Right ventricle myocardium superior (tissue), 1 donor: ENCODE results near the gene NOP9. TPM values are rescaled to one million over a fixed set of nuclear protein-coding genes. Genes with fewer than 3 reads are reported as not detected.

Experiments
- total RNA-seq: library from RNA; stranded (reverse); fragmentation: NEBNext Ultra II Directional; extraction: Animal tissue kit (Norgen Biotek cat#: 25700); gene quantifications from one replicate; pipeline ENCODE4 v1.2.1, GENCODE V29; 2021
- donor health status: DM: no; HTN: yes; CAD: no; lungs with severe emphysema.

NOP9 gene
- total RNA-seq, 1 donor from 2014 or later: 23.4 TPM

Other genes starting within 250 kb of the NOP9 start
- 0.08 TPM for gene CARMIL3, start 247.8 kb upstream of the NOP9 start, total RNA-seq
- gene CPNE6, start 228.3 kb upstream of the NOP9 start, total RNA-seq: not detected
- 2.7 TPM for gene PCK2, start 205.5 kb upstream of the NOP9 start, total RNA-seq
- gene DCAF11, start 185.1 kb upstream of the NOP9 start, total RNA-seq: 81.7 TPM
- gene NRL, start 184.9 kb upstream of the NOP9 start, total RNA-seq: 0.75 TPM
- gene FITM1, start 169.2 kb upstream of the NOP9 start, total RNA-seq: 126 TPM
- gene PSME1, start 163.7 kb upstream of the NOP9 start, total RNA-seq: 129 TPM
- 14.4 TPM for gene EMC9, start 158.3 kb upstream of the NOP9 start, total RNA-seq
- gene PSME2, start 153.2 kb upstream of the NOP9 start, total RNA-seq: 88.8 TPM
- 29.5 TPM for gene RNF31, start 152.4 kb upstream of the NOP9 start, total RNA-seq
- 24.0 TPM for gene IRF9, start 138.6 kb upstream of the NOP9 start, total RNA-seq
- 1.7 TPM for gene REC8, start 127.8 kb upstream of the NOP9 start, total RNA-seq
- 10.5 TPM for gene IPO4, start 111.0 kb upstream of the NOP9 start, total RNA-seq
- 19.2 TPM for gene TM9SF1, start 104.4 kb upstream of the NOP9 start, total RNA-seq
- gene TSSK4, start 94.2 kb upstream of the NOP9 start, total RNA-seq: not detected
- 26.6 TPM for gene CHMP4A, start 86.4 kb upstream of the NOP9 start, total RNA-seq
- 18.9 TPM for gene MDP1, start 83.8 kb upstream of the NOP9 start, total RNA-seq
- gene NEDD8, start 67.5 kb upstream of the NOP9 start, total RNA-seq: 212 TPM
- 26.2 TPM for gene GMPR2, start 66.9 kb upstream of the NOP9 start, total RNA-seq
- 28.7 TPM for gene TINF2, start 57.2 kb upstream of the NOP9 start, total RNA-seq
- gene TGM1, start 36.7 kb upstream of the NOP9 start, total RNA-seq: 1.1 TPM
- 20.3 TPM for gene RABGGTA, start 28.3 kb upstream of the NOP9 start, total RNA-seq
- gene DHRS1, start 70 bp upstream of the NOP9 start, total RNA-seq: 5.2 TPM
- gene CIDEB, start 8.1 kb downstream of the NOP9 start, total RNA-seq: 2.9 TPM
- gene LTB4R2, start 10.3 kb downstream of the NOP9 start, total RNA-seq: 0.65 TPM
- 1.8 TPM for gene LTB4R, start 11.7 kb downstream of the NOP9 start, total RNA-seq
- 20.6 TPM for gene ADCY4, start 35.2 kb downstream of the NOP9 start, total RNA-seq
- 2.9 TPM for gene RIPK3, start 40.1 kb downstream of the NOP9 start, total RNA-seq
- 25.6 TPM for gene NFATC4, start 68.3 kb downstream of the NOP9 start, total RNA-seq
- 8.8 TPM for gene NYNRIN, start 99.2 kb downstream of the NOP9 start, total RNA-seq
- 0.65 TPM for gene CBLN3, start 129.8 kb downstream of the NOP9 start, total RNA-seq
- gene KHNYN, start 130.1 kb downstream of the NOP9 start, total RNA-seq: 22.5 TPM
- 84.7 TPM for gene SDR39U1, start 142.9 kb downstream of the NOP9 start, total RNA-seq
- 1.9 TPM for gene CMA1, start 208.4 kb downstream of the NOP9 start, total RNA-seq